ENCODE measurements around the gene SETDB2. TPM values are rescaled to one million over a fixed set of nuclear protein-coding genes. Genes with fewer than 3 reads are reported as not detected.

Gene SETDB2
- total and polyA plus RNA-seq, 2 of the 13 experiments (the other 11 are each of a cell fraction or from before 2014, with no cell fraction given) = 8.1 to 8.7 TPM

- no peak for TF ChIP-seq IRF9 (CRISPR knock-in tag; IDR thresholded peaks at IDR 0.05; ENCODE audit: borderline replicate concordance)
- no peak for TF ChIP-seq MED13 (CRISPR knock-in tag; IDR thresholded peaks at IDR 0.05)
- no peak for TF ChIP-seq FOSL2 (CRISPR knock-in tag; IDR thresholded peaks at IDR 0.05)
- TF ChIP-seq RAD51 (IDR thresholded peaks at IDR 0.05; ENCODE audit: borderline replicate concordance) = no peak
- no peak for TF ChIP-seq ZNF740 (CRISPR knock-in tag; IDR thresholded peaks at IDR 0.05)
Observed at GRCh38 chr13:49418206-49418605, 25.9 kb upstream of the SETDB2 start (continued).

- H3K27ac ChIP-seq (ENCODE audit: extremely low read length, insufficient read depth, low read length) = no peak overlapping the region
- BruUV-seq (replicated peaks) = no TSS peak
- no peaks in the 10 kb centered on the region for H3K27me3 ChIP-seq (ENCODE audit: control insufficient read depth in 1 of 2, insufficient read depth in 2 of 2, low read length in 2 of 2)
- no peak overlapping the region for H3K4me3 ChIP-seq (replicated peaks in 1 of 3; ENCODE audit: insufficient read depth in 1 of 3, low read depth in 2 of 3, low read length in 3 of 3)
- TF ChIP-seq NR2F6 (IDR thresholded peaks at IDR 0.05) = peak; percentile 16; the same call in 1 of the 2 replicates
- peak; percentile 43; the same call in 1 of the 2 replicates for TF ChIP-seq NR2F6 (CRISPR knock-in tag; IDR thresholded peaks at IDR 0.05)
- no peak for TF ChIP-seq IRX3 (CRISPR knock-in tag; IDR thresholded peaks at IDR 0.05; ENCODE audit: borderline replicate concordance, low read depth)
- TF ChIP-seq MLXIP (CRISPR knock-in tag; IDR thresholded peaks at IDR 0.05; ENCODE audit: borderline replicate concordance) = no peak
- no peak for ATAC-seq
- POLR2A ChIA-PET = interaction anchor here (1.8 kb wide), 1 partner anchor 25 kb away, joined by 6 read pairs; the partner anchor contains the start of genes CAB39L and SETDB2
- no peaks in the 10 kb centered on the region for H4K20me1 ChIP-seq (ENCODE audit: insufficient read depth, low read length)
- no peaks in the 10 kb centered on the region for H3K36me3 ChIP-seq (replicated peaks in 1 of 2; ENCODE audit: control insufficient read depth in 1 of 2, insufficient read depth in 2 of 2, low read length in 2 of 2)
- in situ Hi-C loops (cut with HindIII; ENCODE audit: extremely low pct_ligation_motif_present, low pct_unique_long_range_greater_than_20kb) (no loop called here), intact Hi-C loops (cut with micrococcal nuclease; ENCODE audit: unreplicated experiment) (no loop called here)
- no peak overlapping the region for H2AFZ ChIP-seq (ENCODE audit: low read length)
- no peaks in the 10 kb centered on the region for H3K9me3 ChIP-seq (ENCODE audit: low read length)
- H3K4me2 ChIP-seq (ENCODE audit: low read depth, low read length) = no peak overlapping the region
- WGBS (ENCODE audit: low lambda C conversion rate) = 59% methylated on average over 3 of the region's 3 CpGs
- CTCF ChIA-PET (ENCODE audit: low intra/inter-chr PET ratio, low total read pairs) = no interaction called here
- peaks cover 28% of the 10 kb centered on the region for H3K4me1 ChIP-seq (ENCODE audit: insufficient read depth, low read length)
- no peaks in the 10 kb centered on the region for H3K79me2 ChIP-seq (ENCODE audit: insufficient read depth, low read length)
- no peak for FAIRE-seq
- DNase-seq (ENCODE audit: low spot score) = peak; percentile 13
- H3K9ac ChIP-seq (ENCODE audit: insufficient read depth, low read depth, low read length) = no peak overlapping the region
Observed at GRCh38 chr13:49419276-49419675, 24.8 kb upstream of the SETDB2 start.
